SK-N-SH treated with all-trans-retinoic acid at 6 μM for 48 hours (cell line): Measurements from ENCODE around the gene ENDOD1.
A peak's percentile ranks its signal among the peaks of the same experiment; 100 is the strongest.

Source experiments
- ATAC-seq: fragments of 200-7000 bp; cut with Tn5 transposase; 3 replicates; pipeline ENCODE4 v1.9.1; 2020; ENCODE audit warnings: mild to moderate bottlenecking, moderate library complexity
- ARNTL ChIP-seq: fragments of 450-650 bp; formaldehyde crosslinking; IDR thresholded peaks from 2 replicates; pipeline ENCODE4 v1.5.0; 2020; ENCODE audit warnings: low read depth, mild to moderate bottlenecking, moderate library complexity, borderline replicate concordance
- BACH2 ChIP-seq: fragments of 250-450 bp; sonication (Bioruptor Pico); IDR thresholded peaks from 2 replicates; pipeline ENCODE4 v1.9.0; 2021; ENCODE audit warnings: mild to moderate bottlenecking, borderline replicate concordance
- CREB5 ChIP-seq: fragments of 250-450 bp; sonication (Bioruptor Pico); IDR thresholded peaks from 2 replicates; pipeline ENCODE4 v1.5.1; 2020; ENCODE audit warnings: low read depth, mild to moderate bottlenecking, moderate library complexity
- CSDC2 ChIP-seq: fragments of 250-450 bp; sonication (Bioruptor Pico); IDR thresholded peaks from 2 replicates; pipeline ENCODE4 v1.5.0; 2020; ENCODE audit warnings: mild to moderate bottlenecking, moderate library complexity
- ESRRG ChIP-seq: fragments of 250-450 bp; sonication (Bioruptor Pico); IDR thresholded peaks from 2 replicates; pipeline ENCODE4 v1.6.1; 2021; ENCODE audit warnings: mild to moderate bottlenecking
- GLIS3 ChIP-seq: fragments of 250-450 bp; sonication (Bioruptor Pico); IDR thresholded peaks from 2 replicates; pipeline ENCODE4 v1.5.0; 2020; ENCODE audit warnings: mild to moderate bottlenecking, moderate library complexity
- ISL1 ChIP-seq: fragments of 250-450 bp; sonication (Bioruptor Pico); IDR thresholded peaks from 2 replicates; pipeline ENCODE4 v2.1.2; 2022; ENCODE audit warnings: mild to moderate bottlenecking, moderate library complexity
- POU6F1 ChIP-seq: fragments of 250-450 bp; sonication (Bioruptor Pico); IDR thresholded peaks from 2 replicates; pipeline ENCODE4 v1.8.0; 2021; ENCODE audit warnings: low read depth, mild to moderate bottlenecking, moderate library complexity, borderline replicate concordance
- RARB ChIP-seq: fragments of 250-450 bp; sonication (Bioruptor Pico); IDR thresholded peaks from 2 replicates; pipeline ENCODE4 v1.8.0; 2021; ENCODE audit warnings: mild to moderate bottlenecking, moderate library complexity
- SNAI2 ChIP-seq: fragments of 250-450 bp; sonication (Bioruptor Pico); IDR thresholded peaks from 2 replicates; pipeline ENCODE4 v1.5.0; 2020; ENCODE audit warnings: mild to moderate bottlenecking, moderate library complexity
- TCF4 ChIP-seq: fragments of 250-450 bp; sonication (Bioruptor Pico); IDR thresholded peaks from 2 replicates; pipeline ENCODE4 v1.8.0; 2021; ENCODE audit warnings: mild to moderate bottlenecking, moderate library complexity, borderline replicate concordance
- TOX ChIP-seq: fragments of 250-450 bp; sonication (Bioruptor Pico); IDR thresholded peaks from 2 replicates; pipeline ENCODE4 v1.8.0; 2021; ENCODE audit warnings: mild to moderate bottlenecking, moderate library complexity, borderline replicate concordance
- TSHZ2 ChIP-seq: fragments of 250-450 bp; sonication (Bioruptor Pico); IDR thresholded peaks from 2 replicates; pipeline ENCODE4 v1.5.0; 2020; ENCODE audit warnings: mild to moderate bottlenecking, moderate library complexity
- ZC3H10 ChIP-seq: fragments of 250-450 bp; sonication (Bioruptor Pico); IDR thresholded peaks from 2 replicates; pipeline ENCODE4 v1.5.1; 2021; ENCODE audit warnings: mild to moderate bottlenecking, moderate library complexity
- ZFP3 ChIP-seq: fragments of 250-450 bp; sonication (Bioruptor Pico); IDR thresholded peaks from 2 replicates; pipeline ENCODE4 v1.5.0; 2020; ENCODE audit warnings: mild to moderate bottlenecking, moderate library complexity
- ZFP30 ChIP-seq: fragments of 450-650 bp; formaldehyde crosslinking; IDR thresholded peaks from 2 replicates; pipeline ENCODE4 v1.5.0; 2022; ENCODE audit warnings: mild to moderate bottlenecking, moderate library complexity
- ZNF565 ChIP-seq: fragments of 450-650 bp; formaldehyde crosslinking; conservative IDR thresholded peaks from 2 replicates; pipeline ENCODE4 v1.5.0; 2020; ENCODE audit warnings: low read depth, mild to moderate bottlenecking, moderate library complexity
- ZNF70 ChIP-seq: fragments of 450-650 bp; formaldehyde crosslinking; IDR thresholded peaks from 2 replicates; pipeline ENCODE4 v1.5.0; 2020; ENCODE audit warnings: mild to moderate bottlenecking, moderate library complexity
- ZNF8 ChIP-seq: fragments of 450-650 bp; formaldehyde crosslinking; IDR thresholded peaks from 2 replicates; pipeline ENCODE4 v1.5.0; 2020; ENCODE audit warnings: mild to moderate bottlenecking, moderate library complexity
- TF ChIP-seq, protein P1 (sequence below): fragments of 250-450 bp; sonication (Bioruptor Pico); IDR thresholded peaks from 2 replicates; pipeline ENCODE4 v1.5.1; 2021; ENCODE audit warnings: mild to moderate bottlenecking, moderate library complexity

Gene ENDOD1, protein sequence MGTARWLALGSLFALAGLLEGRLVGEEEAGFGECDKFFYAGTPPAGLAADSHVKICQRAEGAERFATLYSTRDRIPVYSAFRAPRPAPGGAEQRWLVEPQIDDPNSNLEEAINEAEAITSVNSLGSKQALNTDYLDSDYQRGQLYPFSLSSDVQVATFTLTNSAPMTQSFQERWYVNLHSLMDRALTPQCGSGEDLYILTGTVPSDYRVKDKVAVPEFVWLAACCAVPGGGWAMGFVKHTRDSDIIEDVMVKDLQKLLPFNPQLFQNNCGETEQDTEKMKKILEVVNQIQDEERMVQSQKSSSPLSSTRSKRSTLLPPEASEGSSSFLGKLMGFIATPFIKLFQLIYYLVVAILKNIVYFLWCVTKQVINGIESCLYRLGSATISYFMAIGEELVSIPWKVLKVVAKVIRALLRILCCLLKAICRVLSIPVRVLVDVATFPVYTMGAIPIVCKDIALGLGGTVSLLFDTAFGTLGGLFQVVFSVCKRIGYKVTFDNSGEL

DNA sequence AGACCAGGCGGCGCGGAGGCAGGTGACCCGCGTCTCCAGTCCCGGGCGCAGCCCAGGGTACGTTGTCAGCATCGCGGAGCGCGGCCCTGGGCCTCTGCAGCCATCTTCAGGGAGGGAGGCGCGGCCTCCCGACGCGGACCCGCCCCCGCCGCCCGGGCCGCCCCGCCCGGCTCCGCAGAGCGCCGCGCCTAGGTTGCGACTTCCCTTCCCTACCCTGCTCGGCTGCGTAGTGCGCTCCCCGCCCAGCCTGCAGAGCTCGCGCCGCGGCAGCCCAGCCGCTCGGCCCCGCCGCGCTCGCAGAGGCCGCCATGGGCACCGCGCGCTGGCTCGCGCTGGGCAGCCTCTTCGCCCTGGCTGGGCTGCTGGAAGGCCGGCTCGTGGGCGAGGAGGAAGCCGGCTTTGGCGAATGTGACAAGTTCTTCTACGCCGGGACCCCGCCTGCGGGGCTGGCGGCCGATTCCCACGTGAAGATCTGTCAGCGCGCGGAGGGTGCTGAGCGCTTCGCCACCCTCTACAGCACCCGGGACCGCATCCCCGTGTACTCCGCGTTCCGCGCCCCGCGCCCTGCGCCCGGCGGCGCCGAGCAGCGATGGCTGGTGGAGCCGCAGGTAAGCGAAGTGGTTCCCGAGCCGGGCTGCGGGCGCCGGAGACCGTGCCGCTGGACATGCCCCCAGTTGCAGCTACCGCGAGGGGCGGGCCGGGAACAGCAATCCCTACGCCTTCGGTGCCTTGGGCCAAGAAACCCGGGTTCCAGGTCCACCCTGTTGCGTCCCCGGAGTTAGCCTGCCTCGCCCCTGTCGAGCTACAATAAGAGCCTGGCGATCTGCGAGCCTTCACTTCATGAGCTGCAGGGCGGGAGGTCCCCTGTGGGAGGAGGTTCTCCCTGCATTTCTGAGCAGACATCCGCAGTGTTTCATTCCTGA is at the start of gene ENDOD1:
Gene ENDOD1 (plus strand): TSS at position 227 of the 923 bp plus-strand sequence. CDS start 82 bp downstream, at position 309.
- ATAC-seq, result peak; percentile 93
- no peak for TF ChIP-seq BACH2 (CRISPR knock-in tag)
- TF ChIP-seq CREB5 (CRISPR knock-in tag), result no peak
- TF ChIP-seq ESRRG, result no peak
- TF ChIP-seq TCF4 (CRISPR knock-in tag), result no peak
- TF ChIP-seq ARNTL, result no peak
- TF ChIP-seq TSHZ2 (CRISPR knock-in tag), result no peak
- TF ChIP-seq ZFP30 (CRISPR knock-in tag), result no peak
- no peak for TF ChIP-seq POU6F1 (CRISPR knock-in tag)
- no peak for TF ChIP-seq SNAI2 (CRISPR knock-in tag)
- no peak for TF ChIP-seq RARB (CRISPR knock-in tag)
- TF ChIP-seq ZNF8, result no peak
- no peak for TF ChIP-seq CSDC2 (CRISPR knock-in tag)

DNA sequence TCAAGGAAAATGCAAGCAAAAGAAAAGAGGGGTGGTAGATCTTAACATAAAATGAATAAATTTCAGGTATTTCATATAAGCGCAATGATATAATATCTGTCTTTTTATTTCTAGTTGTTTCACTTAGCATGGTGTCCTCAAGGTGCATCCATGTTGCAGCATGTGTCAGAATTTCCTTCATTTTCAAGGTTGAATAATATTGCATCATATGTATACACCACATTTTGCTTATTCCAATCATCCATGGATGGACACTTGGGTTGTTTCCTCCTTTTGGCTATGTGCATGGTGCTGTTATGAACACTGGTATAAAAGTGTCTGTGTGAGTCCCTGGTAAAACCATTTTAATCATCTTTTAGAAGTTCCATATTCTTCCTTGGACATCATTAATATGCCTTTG is 47.4 kb upstream of the ENDOD1 start:
- no peak for TF ChIP-seq POU6F1 (CRISPR knock-in tag)
- TF ChIP-seq TOX (CRISPR knock-in tag), result no peak
- TF ChIP-seq ARNTL, result no peak
- TF ChIP-seq, protein P1, sequence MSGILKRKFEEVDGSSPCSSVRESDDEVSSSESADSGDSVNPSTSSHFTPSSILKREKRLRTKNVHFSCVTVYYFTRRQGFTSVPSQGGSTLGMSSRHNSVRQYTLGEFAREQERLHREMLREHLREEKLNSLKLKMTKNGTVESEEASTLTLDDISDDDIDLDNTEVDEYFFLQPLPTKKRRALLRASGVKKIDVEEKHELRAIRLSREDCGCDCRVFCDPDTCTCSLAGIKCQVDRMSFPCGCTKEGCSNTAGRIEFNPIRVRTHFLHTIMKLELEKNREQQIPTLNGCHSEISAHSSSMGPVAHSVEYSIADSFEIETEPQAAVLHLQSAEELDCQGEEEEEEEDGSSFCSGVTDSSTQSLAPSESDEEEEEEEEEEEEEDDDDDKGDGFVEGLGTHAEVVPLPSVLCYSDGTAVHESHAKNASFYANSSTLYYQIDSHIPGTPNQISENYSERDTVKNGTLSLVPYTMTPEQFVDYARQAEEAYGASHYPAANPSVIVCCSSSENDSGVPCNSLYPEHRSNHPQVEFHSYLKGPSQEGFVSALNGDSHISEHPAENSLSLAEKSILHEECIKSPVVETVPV (CRISPR knock-in tag), result no peak
- no peak for TF ChIP-seq GLIS3 (CRISPR knock-in tag)
- no peak for TF ChIP-seq SNAI2 (CRISPR knock-in tag)
- no peak for TF ChIP-seq TCF4 (CRISPR knock-in tag)
- TF ChIP-seq ZNF70, result no peak
- no peak for TF ChIP-seq ZNF8
- TF ChIP-seq TSHZ2 (CRISPR knock-in tag), result no peak
- TF ChIP-seq ZNF565, result no peak
- no peak for TF ChIP-seq ESRRG
- no peak for TF ChIP-seq ISL1 (CRISPR knock-in tag)
- TF ChIP-seq RARB (CRISPR knock-in tag), result no peak
- TF ChIP-seq CREB5 (CRISPR knock-in tag), result no peak
- TF ChIP-seq ZFP3 (CRISPR knock-in tag), result no peak
- no peak for TF ChIP-seq ZC3H10 (CRISPR knock-in tag)
- no peak for TF ChIP-seq BACH2 (CRISPR knock-in tag)

More for the DNA sequence above, 47.4 kb upstream of the ENDOD1 start:
- no peak for ATAC-seq
